ENCODE measurements around the gene ASPRV1.
A peak's percentile ranks its signal among the peaks of the same experiment; 100 is the strongest.
"Not testable (repeated sequence)": the region's sequence is repeated elsewhere in the genome, so short reads cannot be mapped to it uniquely, and the experiment has no call there.

The ASPRV1 gene

DNA sequence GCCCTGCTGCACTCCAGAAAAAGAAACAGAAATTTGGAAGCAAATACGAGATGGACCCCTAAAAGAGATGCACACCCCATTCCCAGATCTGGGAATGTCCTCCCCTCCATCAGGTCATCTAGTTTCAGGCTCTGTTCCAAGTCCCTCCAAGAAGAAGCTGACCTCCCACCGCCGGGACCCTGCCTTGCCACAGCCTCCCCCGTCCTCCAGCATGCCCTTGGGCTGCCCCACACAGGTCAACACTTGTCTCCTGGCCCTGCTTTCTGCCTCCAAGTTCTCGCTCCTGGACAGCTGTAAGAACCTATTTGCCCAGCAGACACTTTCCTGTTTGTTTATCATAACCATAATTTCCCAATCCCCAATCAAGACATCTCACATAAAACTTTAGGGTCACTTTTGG, 2.0 kb downstream of the ASPRV1 start:
- no peak for DNase-seq

DNA sequence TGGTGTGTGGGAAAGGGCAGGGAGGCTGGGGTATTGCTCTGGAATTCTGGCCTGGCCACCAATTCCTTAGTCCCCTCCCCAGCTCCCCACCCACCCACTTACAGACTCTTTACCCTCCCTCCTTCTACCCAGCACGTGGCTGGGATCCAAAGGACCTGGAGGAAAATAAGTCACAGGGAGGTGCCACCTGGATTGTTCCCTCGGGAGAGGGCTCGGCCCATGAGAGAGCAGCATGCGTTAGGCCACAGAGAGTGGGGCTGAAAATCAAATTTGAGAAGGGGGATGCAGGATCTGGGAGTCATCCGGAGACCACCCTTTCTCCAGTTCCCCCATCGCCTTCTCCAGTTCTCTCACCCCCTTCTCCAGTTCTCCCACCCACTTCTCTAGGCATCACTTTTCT, 3.0 kb downstream of the ASPRV1 start:
- no peak for DNase-seq

DNA sequence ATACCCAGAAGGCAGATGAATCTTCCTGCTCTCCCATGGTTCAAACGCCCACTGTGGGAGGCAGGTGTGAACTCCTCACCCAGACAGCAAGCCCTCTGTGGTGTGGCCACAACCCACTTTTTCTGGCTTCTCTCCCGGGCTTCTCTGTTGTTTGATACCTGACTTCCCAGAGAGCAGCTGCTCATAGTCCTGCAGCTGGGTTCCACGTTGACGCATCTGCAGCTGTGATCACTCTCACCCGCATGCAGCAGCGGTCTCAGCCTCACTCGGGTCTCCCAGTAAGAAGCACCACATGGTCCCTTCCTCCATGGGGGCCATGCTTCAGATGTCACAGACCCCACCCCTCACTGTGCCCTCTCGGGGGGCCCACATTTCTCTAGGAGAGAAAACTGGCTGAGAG, 3.5 kb downstream of the ASPRV1 start:
- no peak for DNase-seq

DNA sequence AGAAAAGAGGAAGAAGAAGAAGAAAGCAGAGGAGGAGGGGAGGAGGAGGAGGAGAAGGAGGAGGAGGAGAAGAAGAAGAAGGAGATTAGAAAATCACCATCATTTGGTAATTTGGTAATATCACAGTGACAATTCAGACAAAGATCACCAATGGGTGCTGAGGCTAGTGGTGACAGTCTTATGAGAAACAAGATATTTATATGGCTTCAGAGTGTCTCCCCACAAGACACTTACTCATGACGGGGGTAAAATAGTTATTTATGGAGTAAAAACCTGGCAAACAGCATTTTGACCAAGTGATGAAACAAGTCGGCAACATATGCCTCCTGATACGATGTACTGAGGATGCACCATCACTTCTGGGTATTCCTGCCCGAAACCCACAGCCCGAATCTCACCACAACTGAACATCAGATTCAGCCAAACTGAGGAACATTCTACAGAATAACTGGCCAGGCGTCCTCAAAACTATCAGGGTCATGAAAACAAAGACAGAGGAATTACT, 4.9 kb downstream of the ASPRV1 start:
- DNase-seq: no peak

DNA sequence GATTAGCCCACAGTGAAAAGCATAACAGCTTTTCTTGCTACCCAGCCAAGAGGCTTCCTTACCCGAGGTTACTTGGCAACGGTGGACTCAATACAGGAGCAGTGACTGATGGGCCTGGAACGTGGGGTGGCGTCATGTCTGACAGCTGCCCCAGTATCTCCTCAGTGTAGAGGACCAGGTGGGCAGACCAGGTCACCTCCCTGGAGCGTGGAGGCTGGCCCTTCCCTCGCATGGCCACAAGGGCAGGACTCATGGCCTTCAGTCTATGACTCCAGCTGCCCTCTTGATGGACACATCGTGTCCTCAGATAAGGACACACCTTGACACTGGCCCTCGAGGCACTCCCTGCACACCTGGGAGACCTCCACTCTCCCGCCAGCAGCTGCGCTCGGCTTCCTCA, 6.4 kb downstream of the ASPRV1 start:
- DNase-seq: no peak

DNA sequence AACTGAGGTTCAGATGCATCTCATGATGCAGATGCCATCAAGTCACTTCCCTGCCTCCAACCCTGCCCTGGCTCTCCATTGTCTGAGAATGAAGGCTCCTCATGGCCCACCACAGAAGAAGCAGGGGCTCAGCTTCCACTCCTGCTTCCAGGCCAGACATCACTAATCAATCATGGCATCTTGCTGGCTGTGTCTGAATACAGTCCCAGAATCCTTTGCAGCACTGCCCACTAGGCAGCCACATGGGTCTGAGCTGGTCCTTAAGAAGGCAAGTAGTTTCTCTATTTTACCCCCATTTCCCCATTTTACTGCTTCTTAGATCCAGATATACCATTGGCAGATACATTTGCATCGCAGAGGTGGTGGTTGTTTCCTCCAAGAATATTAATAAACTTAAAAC, 7.3 kb downstream of the ASPRV1 start:
- no peak for DNase-seq

DNA sequence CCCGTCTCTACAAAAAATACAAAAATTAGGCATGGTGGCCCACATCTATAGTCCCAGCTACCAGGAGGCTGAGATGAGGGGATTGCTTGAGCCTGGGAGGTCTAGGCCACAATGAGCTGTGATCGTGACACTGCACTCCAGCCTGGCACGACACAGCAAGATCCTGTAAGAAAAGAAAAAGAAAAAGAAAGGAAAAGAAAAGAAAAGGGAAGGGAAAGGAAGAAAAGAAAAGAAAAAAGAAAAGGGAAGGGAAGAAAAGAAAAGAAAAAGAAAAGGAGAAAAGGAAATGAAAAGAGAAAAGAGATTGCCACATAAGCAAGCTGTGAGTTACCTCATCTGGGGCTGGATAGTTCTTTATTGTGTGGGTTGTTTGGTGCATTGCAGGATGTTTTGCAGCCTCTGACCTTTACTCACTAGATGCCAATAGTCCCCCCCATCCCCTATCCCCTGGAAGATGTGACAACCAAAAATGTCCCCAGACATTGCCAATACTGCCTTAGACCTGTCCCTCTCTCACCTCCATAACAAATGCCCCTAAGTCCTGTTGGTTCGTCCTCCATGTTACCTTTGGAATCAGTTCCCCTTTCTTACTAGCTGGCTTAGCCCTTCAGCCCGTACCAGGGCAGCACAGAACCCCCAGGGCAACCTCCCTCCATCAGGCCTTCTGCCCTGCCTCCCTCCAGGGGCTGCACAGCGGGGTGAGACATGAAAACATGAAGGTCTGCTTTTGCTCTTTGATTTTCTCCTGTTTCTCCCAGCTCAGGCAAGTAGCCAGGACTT, 8.9 kb downstream of the ASPRV1 start:
- no peak for DNase-seq

DNA sequence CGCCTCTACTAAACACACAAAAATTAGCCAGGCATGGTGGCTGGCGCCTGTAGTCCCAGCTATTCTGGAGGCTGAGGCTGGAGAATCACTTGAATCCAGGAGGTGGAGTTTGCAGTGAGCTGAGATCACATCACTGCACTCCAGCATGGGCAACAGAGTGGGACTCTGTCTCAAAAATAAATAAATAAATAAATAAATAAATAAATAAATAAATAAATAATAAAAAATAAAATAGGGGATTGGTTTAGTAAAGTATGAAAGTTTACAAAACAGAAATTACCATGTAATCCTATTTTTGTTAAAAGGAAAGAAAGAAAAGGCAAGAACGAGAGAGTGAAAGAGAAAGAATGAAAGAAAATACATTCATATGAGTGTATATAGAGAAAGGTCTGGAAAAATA, 10.8 kb downstream of the ASPRV1 start:
- DNase-seq: not testable (repeated sequence)

DNA sequence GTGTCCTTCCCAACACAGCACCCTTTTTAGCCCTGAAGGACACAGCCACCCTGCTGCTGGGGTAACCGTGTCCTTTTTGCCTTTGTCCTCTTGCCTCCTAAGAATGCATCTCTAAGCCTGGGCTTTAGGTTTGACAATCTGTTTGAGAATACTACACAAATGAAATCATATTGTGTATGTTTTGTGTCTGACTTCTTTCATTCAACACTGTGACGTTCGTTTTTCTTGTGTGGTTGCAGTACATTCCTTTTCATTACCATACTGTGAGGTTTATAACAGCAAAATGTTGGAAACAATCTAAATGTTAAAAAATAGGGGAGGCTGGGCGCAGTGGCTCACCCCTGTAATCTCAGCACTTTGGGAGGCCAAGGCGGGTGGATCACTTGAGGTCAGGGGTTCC, 11.2 kb downstream of the ASPRV1 start:
- peak; percentile 17 for DNase-seq

DNA sequence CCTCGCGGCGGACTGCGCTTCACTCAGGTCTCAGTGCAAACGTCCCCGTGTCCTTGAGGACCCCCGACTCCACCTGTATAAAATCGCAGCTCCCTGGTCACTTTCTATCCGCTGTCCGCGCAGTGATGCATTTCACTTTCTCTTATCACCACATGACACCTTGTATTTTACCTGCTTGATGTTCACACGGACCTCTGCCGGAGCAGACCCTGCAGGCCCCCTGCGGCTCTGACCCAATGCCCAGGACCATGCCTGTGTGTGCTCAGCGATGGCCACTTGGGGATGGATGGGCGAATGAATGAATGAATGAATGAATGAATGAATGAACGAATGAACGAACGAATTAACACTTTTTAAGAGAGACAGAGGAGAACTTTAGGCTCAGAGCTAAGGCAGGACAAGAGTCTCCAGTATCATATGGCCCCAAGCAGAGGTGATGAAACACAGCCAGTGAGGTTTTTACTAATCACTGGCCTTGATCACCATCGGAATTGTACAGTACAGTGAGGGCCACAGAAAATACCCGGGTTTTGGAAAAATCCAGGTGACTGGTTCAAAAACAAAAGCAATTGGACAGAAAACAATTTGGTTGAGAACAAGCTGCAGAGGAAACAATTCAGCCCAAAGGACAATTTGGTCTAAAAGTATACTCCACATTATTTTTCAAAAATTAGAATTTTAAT, 12.3 kb downstream of the ASPRV1 start:
- DNase-seq: no peak

DNA sequence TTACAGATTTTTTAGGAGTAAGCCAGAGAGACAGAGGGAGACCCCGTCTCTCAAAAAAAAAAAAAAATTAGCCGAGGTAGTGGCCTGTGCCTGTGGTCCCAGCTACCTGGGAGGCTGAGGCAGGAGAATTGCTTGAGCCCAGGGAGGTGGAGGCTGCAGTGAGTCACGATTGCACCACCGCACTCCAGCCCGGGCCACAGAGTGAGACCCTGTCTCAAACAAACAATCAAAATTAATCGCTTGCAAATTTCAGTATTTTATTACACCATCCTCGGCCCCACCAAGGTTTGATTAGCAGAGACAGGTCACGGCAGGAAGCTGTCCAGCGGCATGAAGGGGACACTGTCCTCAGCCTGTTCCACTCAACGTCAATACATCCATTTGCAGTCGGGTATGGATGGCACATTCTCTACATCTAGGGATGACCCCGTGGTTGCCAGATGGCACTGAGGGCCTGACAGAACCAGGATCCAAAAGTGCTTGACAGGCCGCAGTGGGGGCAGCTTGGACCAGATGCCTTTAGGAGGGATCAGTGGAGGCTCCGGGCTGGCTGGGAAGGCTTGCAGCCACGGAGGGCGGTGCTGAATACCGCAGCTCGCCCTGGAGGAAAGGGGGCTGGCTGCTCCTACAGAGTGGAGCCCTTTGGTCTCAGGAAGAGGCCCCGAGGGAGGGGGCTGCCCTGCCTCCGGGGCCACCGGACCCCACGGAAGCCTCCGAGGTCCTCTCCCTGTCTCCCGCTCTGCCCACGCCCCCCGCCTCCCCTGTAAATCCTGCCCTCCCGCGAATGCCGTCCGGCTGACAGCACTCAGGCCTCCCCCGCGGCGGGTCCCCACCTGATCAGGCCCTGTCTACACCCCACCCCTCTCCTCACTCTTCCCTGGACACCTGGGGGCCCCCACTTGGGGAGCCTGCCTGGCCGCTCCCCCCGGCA, 13.1 kb downstream of the ASPRV1 start:
- DNase-seq: no peak

DNA sequence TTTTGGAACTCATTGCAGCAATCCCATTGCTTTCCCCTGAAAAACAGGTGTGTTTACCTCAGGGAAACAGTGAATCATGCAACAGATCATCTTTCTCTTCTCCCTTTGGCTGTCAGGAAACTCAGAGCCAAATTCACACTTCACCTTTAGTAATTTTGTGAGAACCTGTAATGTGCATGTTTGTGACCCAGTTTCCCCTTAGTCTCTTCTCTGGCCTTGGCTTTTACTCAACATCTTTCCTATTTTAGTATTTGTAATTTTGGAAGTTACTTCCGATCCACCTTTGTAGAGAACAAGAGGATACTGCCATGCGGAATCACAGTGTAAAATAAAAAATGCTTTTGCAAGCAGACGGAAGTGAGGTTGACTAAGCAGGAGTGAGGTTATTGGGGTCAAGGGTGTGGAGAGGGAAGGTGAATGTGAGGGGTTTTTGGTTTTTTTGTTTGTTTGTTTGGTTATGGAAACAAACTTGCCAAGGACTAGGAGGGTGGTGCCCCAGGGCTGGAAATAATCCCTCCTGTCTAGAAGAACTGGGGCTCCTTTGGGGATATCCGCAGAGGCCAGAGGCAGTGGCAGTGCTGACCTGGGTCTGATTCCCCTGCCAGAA, 14.0 kb downstream of the ASPRV1 start:
- DNase-seq: no peak

DNA sequence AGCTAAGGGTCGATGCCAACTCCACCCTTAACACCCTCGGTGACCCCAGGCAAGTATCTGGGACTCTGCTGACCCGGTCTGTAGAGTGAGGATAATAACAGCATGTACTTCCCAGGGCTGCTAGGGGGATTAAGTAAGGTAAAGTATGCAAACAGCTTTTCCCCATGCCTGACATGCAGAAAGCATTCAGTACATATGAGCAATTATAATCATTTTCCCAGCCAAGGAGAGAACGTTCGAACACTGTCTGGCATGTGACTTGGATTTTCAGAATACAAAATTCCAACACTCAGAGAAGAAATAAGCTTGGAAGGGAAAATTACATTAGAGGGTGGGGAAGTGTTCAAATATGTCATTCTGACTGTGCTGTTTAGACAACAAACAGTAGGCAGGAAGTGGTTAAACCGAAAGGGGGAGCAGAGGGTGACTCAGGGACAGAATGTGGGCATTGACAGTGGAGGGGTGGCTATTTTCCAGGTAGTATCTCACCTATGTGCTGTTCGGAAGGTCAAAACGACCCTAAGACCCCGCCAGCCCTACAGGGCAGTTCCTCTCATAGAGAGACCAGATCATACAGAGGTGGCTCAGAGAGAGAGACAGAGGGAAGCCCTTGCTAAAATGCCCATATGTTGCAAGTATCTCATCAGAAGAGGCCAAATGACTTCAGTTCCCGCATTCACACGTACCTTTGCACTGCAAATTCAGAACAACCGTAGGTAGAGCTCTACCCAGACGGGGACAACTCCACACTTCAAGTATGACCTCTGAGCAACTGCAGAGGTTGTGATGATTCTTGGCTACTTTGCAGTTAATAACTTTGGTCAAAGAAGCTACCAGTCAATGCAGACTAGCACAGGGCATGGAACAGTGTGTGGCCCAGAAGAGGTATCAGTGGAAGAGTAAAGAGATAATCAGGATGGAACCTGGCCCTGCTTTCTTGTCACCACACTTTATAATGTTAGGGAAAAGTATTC, 14.8 kb downstream of the ASPRV1 start:
- peak; percentile 70 for DNase-seq

DNA sequence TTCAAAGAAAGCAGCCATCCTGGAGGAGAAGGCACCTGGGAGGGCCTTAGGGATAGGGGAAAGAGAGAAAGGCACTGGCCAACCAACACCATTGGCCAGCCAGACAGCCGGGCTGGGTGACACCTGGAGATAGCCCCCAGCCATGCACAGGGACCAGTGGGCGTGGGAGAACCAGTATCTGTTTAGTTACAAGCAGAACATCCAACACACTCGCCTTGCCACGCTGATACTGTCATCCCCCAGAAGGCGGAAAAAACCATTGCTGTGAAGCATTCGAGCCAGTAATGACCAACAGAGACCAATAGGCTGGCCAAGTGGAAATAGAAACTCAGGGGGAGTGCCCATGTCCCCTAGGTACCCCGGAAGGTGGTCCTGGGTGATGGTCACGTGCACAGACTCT, 15.5 kb downstream of the ASPRV1 start:
- no peak for DNase-seq

DNA sequence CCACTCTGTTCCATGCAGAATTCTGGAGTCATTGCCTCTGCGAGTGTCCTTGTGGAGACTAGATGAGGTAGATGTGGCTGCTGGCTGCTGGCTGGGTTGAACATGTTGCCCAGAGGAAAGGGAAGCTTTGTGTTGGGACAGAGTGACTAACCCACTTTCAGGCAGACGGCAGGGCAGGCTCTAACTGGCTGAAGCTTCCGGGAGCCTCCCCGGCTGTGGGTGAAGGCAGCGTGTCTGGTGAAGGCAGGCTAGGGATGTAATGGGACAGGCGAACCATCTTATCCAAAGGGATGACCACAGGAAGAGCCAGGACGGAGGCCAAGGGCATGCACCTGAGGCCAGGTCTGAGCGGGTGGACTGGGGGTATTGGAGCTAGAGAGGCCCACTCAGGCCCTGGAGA, 16.0 kb downstream of the ASPRV1 start:
- DNase-seq: no peak

DNA sequence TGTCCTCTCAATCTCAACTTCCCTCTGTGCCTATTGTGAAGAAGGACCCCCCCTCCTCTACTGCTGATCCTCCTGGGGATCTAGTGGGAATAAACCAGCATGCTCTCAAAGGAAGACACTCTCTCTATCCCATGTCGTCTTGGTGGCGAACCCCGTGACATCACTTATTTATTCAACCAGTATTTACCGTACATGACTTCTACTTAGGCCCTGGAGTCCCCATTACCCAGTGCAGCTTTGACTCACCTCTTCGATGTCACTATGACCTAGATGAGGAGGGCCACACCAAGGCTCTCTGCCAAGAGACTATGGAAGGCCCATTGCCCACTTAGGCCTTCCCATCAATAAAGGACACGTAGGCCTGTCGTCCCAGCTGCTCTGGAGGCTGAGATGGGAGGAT, 16.7 kb downstream of the ASPRV1 start:
- DNase-seq: no peak

DNA sequence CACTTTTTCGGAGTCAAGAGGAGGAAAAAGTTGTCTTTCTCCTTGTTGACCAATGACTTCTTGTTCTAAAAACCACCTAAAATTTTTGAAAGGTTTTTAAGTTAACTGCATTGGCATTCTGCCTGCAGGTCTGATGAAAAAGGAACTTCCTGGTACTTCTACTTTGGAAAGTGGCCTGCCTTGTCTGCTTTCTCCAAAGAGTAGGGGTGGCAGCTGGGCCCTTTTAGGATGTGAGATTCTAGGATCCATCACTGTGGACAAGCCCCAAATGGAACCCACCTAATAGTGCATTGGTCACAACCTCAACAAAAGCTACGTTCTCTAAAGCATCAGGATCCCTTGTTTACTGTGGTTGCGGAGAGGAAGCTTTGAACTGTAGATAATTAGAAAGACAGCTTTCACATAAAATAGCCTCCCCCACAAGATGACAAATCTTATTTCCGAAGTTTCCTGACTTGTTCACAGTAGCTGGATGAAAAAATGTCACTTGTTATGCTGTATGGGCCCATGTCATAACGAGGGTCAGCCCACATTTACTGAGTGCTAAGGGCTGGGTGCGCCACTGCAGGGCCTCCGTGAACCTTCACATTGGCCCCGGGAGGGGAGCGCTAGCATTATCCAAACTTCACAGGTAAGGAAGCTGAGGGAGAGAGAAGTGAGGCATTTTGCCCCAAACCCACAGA, 17.4 kb downstream of the ASPRV1 start:
- no peak for DNase-seq

DNA sequence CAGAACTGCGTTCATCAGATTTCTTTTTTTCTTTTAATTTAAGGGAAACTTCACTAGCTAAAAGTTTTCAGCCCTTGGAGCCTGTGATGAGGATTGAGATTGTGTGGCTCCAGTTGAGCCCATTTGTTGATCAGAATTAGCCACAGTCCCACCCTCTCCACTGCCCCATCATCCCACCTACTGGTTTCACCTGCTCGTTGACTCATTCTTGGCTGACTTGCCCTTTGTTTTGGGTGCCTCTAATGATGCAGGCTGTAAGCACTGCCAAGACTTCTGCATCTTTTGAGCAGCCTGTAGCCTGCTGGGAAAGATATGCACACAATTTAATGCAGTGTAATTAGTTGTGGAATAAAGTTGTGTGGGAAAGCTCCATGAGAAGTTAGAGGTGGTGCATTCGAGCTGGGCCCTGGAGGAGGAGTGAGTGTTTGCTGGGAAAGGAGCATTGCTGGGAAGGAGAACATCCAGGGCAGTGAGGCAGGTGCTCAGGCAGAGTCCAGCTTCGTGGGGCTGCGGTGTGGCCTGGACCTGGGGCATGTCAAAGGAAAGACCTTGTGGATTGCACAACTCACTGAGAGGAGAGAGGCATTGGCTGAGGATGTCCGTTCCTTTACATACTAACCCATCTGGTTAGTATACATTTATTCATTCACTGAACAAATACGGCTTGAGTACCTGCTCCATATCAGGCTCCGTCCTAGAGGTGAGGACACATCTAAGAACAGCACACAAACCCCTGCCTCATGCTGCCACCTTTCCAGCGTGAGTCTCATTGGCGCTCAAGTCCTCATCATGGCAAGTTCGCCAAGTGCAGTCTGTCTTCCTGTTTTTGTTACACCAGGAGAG, 18.2 kb downstream of the ASPRV1 start:
- no peak for DNase-seq

DNA sequence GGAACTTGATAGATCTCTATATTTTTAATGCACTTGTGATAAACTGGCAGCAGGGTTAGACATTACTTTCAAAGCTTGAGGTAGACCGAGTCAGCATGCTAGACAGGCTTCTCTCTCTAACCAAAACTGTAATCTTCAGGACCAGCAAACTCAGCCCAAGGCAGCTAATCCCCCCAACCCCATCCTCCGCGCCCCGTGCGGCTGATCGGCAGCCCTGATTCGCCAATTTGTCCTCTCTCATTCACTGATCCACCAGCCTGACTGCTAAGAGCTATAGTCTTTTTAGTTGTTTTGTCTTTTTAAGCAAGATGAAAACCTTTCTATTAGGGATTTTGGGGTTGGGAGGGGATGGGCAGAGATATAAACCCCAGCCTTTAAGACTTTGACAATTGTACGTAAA, 20.7 kb downstream of the ASPRV1 start:
- no peak for DNase-seq

DNA sequence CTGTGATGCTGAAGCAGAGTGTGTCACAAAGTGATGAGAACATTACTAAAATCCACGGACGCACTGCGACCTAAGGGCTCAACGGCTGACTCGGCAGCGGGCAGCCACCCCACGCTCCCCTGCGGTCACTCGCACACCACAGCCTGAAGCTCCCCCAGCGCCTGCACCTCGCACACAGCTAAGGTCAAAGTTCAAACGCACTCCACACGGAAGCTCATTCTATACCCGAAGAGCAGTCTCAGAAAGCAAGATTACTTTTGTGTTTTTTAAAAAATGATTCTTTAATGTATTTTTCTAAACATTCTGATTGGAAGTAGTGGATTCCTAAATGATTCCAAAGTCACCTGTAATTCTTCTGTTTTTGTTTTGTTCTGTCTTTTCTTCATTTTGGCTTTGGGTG, 21.7 kb downstream of the ASPRV1 start:
- no peak for DNase-seq
